GM21447 (cell line): ENCODE results near the gene AP1B1.
"Not testable (repeated sequence)": the region's sequence is repeated elsewhere in the genome, so short reads cannot be mapped to it uniquely, and the experiment has no call there.

Source experiments
- ATAC-seq: cut with Tn5 transposase; IDR thresholded peaks from one replicate; pipeline ENCODE4 v1.9.1; 2021; ENCODE audit not compliant: unreplicated experiment

Gene AP1B1

GRCh38 chr22:29388759-29389090 is 355 bp upstream of the AP1B1 start:
- ATAC-seq: no peak

DNA sequence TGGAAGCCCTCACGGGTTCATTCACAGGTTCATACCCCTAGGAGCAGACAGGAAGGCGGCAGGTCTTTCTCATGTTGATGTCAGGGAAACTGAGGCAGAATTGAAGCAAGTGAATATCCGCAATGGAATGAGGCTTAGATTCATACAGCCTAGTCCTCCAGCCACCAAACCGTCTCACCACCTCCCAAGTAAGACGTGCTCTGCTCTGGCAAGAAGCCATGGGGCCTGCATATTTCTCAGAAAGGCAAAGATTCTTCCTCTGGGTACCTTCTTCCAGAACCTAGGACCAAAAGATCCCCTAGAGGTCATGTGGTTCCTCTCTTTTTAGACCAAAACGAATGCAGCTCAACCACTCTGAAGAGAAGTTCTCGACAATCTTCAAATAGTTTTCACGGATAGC is 1.7 kb downstream of the AP1B1 start:
- no peak for ATAC-seq

GRCh38 chr22:29385748-29386147 is 2.6 kb downstream of the AP1B1 start:
- no peak for ATAC-seq

- ATAC-seq: no peak
Observed at GRCh38 chr22:29385151-29385704, 3.1 kb downstream of the AP1B1 start.

GRCh38 chr22:29383740-29384139 is 4.6 kb downstream of the AP1B1 start:
- no peak for ATAC-seq

DNA sequence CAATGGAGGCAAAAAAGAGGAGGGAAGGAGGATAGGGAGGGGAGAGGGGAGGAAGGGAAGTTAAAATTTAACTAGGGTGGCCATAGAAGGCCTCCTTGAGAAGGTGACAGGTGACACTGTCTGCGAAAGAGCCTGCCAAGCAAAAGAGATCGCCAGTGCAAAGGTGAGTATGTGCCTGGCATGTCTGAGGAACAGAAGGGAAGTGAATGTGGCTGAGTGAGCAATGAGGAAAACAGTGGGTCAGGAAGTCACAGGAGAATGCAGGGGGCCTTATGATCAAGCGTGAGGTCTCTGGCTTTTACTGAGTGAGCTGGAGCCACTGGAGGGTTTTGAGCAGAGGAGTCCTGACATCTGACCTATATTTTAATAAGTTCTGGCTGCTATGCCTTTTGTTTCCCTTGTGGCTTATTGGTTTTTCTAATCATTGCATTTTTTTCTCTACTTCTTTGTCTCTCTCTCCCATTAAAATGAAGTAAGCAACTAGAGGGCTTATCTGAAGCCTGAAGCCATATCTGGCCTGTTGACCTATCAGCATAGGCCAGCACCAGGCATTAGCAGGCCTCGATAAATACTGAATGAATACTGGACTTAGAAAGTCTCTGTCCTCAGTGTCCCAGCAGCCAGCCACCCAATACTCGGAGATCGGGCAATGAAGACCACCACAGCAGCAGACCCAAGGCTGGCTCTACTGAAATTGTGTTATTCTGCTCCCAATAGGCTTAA is 5.6 kb downstream of the AP1B1 start:
- ATAC-seq: no peak

- ATAC-seq: no peak
Observed at GRCh38 chr22:29380856-29381255, 7.5 kb downstream of the AP1B1 start.

- no peak for ATAC-seq
Observed at GRCh38 chr22:29380032-29380781, 8.2 kb downstream of the AP1B1 start.

GRCh38 chr22:29379258-29379657 is 9.1 kb downstream of the AP1B1 start:
- ATAC-seq: no peak

GRCh38 chr22:29377979-29378378 is 10.4 kb downstream of the AP1B1 start:
- no peak for ATAC-seq

DNA sequence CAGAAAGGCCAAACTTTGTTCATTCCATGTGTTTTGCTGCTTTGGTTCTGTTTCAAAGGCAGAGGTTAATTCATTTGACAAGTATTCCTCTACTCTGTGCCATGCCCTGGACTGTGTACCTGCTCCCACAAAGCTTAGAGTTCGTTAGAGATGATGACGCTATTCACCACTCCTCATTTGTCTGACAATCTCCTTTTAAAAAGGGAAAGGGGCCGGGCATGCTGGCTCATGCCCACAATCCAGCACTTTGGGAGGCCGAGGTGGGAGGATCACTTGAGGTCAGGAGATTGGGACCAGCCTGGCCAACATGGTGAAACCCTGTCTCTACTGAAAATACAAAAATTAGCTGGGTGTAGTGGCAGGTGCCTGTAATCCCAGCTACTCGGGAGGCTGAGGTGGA is 11.7 kb downstream of the AP1B1 start:
- not testable (repeated sequence) for ATAC-seq

DNA sequence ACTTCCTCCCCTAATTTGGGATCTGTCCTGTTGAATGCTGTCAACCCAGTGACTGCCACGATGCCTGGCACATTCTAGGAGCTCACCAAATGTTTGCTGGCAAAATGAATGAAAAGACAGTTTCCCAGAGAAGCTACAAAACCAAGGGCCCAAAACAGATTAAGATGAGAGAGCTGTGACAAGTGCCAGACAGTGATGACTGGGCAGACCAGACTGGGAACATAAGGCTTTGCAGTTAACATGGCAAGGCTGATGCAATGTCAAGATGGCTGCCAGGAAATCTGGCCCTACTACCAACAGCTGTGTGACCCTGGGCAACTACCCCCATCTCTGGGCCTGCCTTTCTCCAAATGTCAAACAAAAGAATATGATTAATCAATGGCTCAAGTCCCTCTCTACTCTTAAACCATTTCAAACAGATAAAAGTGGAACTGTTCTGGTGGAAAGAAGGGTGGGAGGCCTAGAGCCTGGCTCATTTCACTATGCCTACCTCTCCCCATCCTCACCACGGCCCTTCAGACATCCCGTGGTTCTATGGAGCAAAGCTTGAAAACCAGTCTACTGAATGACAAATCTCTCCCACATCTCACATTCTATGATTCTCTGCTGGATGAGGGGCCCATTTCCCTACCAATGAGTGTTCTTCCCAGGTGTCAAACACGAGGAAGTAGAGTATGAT is 12.8 kb downstream of the AP1B1 start:
- ATAC-seq: no peak

- not testable (repeated sequence) for ATAC-seq
Observed at GRCh38 chr22:29374806-29375205, 13.6 kb downstream of the AP1B1 start.

GRCh38 chr22:29374401-29374800 is 14.0 kb downstream of the AP1B1 start:
- no peak for ATAC-seq

DNA sequence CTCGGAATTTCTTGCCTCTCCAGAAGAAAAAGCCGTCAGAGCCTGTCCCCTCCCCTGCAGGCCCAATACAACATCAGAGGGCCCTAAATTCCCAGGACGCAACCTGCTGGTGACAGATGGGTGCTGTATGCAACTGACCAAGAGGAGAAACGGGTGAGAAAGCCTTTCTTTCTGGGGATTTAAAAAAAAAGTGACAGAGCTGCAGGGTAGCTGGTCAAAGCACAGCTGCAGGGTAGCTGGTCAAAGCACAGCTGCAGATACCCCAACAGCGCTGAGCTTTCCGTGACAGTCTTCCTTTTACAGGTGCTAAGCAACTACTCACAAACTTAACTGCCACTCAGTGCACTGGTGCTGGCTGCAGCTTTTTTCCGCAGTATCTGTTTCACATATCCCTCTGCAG is 17.8 kb downstream of the AP1B1 start:
- no peak for ATAC-seq

DNA sequence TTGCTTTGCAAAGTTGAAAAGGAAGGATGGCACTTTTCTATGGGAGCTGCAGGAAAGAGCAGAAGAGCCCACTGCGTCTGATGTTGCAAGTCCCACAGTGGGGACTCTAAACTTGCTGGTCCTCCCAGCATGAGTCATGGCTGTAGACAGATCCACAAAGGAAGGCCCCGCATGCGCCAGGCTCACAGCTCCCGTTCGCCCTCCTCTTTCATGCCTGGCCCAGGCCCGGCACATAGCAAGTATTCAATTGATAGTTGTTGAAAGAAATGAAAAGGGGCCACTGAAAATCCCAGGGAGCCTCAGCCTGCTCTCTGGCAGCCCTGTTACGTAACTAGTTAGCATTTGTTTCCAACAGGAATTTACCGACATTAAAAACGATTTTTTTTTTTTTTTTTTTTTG is 18.9 kb downstream of the AP1B1 start:
- ATAC-seq: no peak

DNA sequence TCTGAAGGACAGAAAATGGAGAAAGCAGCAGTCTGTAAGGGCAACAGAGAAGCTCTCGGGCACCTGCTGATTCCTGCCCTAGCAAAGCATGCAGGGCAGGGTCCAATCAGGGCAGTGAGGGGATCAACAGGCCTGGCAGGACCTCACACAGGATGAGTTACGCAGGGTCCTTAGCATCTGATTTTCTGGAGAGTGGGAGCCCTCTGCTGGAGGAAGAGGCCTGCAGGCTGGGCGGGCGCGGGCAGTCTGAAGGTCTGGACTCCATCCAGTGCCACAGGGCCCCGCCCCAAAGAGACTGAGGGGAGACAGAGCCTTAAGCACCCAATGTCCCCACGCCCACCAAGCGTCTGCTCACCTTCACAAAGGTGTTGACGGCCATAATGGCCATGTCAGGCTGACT is 28.9 kb downstream of the AP1B1 start:
- no peak for ATAC-seq

- ATAC-seq: not testable (repeated sequence)
Observed at GRCh38 chr22:29357193-29357890, 31.0 kb downstream of the AP1B1 start.

- ATAC-seq: no peak
Observed at GRCh38 chr22:29353860-29354259, 34.5 kb downstream of the AP1B1 start.

GRCh38 chr22:29353286-29353685 is 35.1 kb downstream of the AP1B1 start:
- no peak for ATAC-seq

DNA sequence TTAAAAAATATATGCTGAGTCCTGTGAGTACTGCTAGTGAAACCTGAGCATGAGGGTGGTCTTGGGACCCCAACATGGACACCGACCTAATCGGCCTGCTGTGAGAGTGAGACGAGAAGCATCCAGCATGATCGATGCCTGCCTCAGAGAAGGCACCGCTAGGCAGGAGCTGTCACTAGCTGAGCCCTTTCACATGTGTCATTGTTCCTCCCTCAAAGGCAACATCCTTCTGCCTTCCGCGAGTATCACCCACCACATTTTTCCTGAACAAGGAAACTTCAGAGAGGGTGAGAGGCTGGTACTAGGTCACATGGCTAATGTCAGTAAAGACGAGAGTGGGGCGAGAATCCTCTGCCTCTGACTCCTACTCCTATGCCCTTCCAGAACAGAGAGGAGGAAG is 35.6 kb downstream of the AP1B1 start:
- no peak for ATAC-seq
